Measurements from ENCODE around the gene GPD1L.
"Not testable (repeated sequence)": the region's sequence is repeated elsewhere in the genome, so short reads cannot be mapped to it uniquely, and the experiment has no call there.

Gene GPD1L

DNA sequence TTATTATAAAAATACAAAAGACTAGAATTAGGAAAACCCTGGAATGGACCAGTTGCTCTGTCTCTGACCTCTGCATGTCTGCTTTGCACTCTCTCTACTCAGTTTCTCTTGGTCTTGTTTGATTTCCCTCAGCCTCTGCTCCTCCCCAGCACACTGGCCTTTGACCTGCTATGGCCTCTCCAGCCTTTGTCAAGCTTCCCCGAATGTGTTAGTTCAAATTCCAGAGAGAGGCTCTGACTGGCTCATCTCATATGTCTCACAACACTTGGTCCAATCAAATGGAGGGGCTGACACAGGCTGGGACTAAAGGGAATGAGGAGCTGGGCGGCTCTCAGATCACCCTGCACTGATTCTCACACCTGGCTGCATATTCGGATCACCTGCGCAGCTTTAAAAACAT lies 79.7 kb downstream of the GPD1L start:
- DNase-seq, result no peak

- DNase-seq, result no peak
Observed at GRCh38 chr3:32186876-32187275, 80.5 kb downstream of the GPD1L start.

GRCh38 chr3:32189693-32190092 lies 83.3 kb downstream of the GPD1L start:
- no peak for DNase-seq

- not testable (repeated sequence) for DNase-seq
Observed at GRCh38 chr3:32190556-32190955, 84.1 kb downstream of the GPD1L start.

GRCh38 chr3:32193101-32193500 lies 86.7 kb downstream of the GPD1L start:
- no peak for DNase-seq

GRCh38 chr3:32194653-32195052 lies 88.2 kb downstream of the GPD1L start:
- DNase-seq, result no peak

GRCh38 chr3:32195995-32196540 lies 89.6 kb downstream of the GPD1L start:
- DNase-seq, result no peak

DNA sequence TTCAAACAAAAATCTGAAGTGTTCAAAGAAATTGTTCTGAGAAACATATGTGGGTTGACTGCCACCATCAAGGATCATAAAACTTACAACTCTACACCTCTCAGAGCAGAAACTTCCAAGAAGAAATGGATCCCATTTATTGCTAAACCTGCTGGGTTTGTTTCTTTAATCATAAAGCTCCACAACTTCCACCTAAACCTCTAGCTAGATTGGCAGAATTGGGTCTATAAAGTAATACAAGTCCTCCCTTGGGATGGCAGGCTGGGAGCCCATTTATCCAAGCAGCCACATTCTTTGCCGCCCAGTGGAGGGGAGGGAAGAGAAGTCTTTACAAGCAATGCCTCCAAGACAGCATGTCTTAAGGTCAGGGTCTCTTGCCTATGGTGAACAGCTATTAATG lies 91.6 kb downstream of the GPD1L start:
- no peak for DNase-seq

DNA sequence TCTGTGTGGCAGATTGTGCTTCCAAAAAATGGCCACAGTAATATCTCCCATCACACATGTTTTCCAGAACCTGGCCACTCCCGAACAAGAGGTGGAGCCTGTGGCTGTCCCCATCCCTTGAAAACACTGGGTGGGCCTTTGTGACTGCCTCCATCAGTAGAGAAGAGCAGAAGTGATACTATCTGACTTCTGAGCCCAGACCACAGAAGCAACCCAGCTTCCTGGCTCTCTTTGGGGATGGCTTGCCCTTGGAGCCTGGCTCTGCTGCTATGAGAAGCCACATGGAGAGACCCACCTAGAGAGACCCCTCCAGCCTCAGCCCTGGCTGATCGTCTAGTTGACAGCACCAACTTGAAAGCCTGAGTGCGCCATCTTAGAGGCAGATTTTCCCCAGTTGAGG lies 92.3 kb downstream of the GPD1L start:
- no peak for DNase-seq

- no peak for DNase-seq
Observed at GRCh38 chr3:32200490-32200889, 94.1 kb downstream of the GPD1L start.

DNA sequence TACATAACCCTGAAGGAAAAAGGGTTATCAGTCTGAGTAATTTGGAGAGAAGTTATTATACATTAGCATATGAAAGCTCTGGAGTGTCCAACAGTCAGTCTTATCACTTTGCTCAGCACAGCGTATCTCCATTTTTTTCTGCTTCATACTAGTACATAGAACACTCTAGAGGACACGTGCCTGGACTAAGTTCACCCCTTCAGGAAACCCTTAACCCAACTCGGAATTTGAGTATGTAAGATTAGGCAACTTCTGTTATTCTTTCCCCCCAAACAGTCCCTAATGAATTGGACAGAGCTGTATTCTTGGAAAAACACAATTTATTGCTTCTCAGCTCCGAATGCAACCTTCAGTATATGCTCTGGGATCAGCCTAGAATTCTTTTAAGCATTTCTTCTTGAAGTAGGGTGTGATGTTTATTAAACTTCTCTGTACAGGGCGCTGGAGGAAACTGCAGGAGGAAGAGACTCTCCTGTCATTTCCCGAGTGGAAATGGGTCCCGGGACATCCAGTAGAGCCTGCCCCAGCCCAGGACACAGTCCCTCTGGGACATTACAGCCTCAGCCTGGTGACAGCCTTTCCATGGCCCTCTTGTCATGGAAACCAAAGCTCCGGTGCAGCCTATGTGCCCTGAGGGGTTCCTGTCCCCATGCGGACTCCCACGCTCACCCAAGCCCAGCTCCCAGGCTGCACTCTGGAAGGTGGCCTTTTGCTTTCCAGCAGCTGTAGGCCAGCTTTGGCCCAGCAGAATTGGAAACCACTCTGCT lies 94.8 kb downstream of the GPD1L start:
- no peak for DNase-seq

GRCh38 chr3:32202496-32202895 lies 96.1 kb downstream of the GPD1L start:
- DNase-seq, result no peak

DNA sequence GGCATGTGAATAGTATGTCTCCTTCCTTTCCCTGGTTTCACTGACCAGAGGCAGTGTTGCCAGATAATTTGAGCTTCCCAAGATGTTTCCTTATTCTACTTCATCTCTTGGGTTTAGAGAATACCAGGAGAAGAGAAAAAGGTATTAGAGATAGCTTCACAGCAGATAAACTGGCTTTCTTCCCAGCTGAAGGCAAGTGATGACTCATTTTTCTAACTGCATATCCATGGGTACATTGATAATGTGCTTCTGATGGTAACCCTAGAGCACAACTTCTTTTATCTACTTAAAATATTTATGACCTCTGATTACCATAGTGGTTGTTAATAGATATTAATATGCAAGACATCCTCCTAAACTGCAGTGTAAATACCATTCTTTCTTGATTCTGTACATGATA lies 97.4 kb downstream of the GPD1L start:
- no peak for DNase-seq

DNA sequence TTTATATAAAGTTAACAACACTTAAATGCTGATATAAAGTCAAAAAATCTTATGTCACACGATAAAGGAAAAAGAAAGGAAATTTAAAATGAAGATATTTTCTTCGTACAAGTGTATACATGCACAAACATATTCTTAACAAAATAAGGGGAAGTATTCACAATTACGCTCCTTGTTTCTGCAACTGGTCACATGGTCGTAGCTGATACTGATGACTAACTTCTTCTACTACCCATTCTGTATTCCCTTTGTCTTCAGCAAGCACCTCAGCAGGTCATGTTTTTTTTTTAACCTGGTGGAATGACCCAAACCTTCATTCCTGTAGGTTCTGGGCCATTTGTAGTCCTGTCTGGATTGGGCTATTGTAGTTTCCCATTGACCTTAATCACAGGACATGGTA lies 102.0 kb downstream of the GPD1L start:
- no peak for DNase-seq

GRCh38 chr3:32215185-32215584 lies 108.8 kb downstream of the GPD1L start:
- DNase-seq, result no peak

GRCh38 chr3:32216172-32216783 lies 109.9 kb downstream of the GPD1L start:
- peak; percentile 47 for DNase-seq

- no peak for DNase-seq
Observed at GRCh38 chr3:32217339-32217738, 110.9 kb downstream of the GPD1L start.

Data from NCI-H69 (cell line).